ENCODE data around the gene ILF2.

DNA sequence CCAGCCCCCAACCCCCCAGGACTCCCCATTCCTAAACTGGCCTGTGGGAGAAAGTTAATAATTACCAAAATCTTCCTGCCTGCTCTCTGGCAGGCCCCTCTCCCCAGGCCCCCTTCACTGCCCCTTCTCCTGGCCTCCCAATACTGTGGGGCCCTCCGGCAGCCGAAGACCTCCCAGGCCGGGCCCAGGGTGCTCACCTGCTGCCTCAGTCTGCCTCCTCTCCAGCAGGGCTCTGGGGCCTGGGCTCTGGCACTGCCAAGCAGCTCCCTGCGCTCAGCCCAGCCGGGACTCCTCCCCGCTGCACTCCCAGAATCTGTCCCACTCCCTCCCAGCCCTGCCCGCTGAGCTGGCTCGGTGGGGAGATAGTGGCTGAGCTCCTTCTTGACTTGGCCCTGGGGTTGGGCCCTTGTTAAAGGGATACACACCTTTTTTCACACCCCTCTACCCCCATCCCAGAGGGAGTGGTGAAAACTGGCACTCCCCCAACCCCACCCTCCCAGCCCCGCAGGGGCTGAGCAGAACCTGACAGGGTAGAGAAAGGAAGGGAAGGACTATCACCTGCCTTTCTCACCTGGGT lies 58.0 kb downstream of the ILF2 start, which contains the start of gene S100A16:
- TF ChIP-seq TCF7L2 (IDR thresholded peaks at IDR 0.05; ENCODE audit: borderline replicate concordance, low read depth, low read length) (no peak), BCL11B (tag by site-specific recombination; IDR thresholded peaks at IDR 0.05; ENCODE audit: low read depth) (no peak), ZNF24 (tag by site-specific recombination; IDR thresholded peaks at IDR 0.05) (no peak), REST (tag by site-specific recombination; IDR thresholded peaks at IDR 0.05) (no peak), ZNF571 (tag by site-specific recombination; IDR thresholded peaks at IDR 0.05) (no peak), ZNF585B (tag by site-specific recombination; IDR thresholded peaks at IDR 0.05) (no peak), YY1 (tag by site-specific recombination; IDR thresholded peaks at IDR 0.05) (no peak), SP2 (tag by site-specific recombination; IDR thresholded peaks at IDR 0.05) (no peak)
- TF ChIP-seq, protein P1, sequence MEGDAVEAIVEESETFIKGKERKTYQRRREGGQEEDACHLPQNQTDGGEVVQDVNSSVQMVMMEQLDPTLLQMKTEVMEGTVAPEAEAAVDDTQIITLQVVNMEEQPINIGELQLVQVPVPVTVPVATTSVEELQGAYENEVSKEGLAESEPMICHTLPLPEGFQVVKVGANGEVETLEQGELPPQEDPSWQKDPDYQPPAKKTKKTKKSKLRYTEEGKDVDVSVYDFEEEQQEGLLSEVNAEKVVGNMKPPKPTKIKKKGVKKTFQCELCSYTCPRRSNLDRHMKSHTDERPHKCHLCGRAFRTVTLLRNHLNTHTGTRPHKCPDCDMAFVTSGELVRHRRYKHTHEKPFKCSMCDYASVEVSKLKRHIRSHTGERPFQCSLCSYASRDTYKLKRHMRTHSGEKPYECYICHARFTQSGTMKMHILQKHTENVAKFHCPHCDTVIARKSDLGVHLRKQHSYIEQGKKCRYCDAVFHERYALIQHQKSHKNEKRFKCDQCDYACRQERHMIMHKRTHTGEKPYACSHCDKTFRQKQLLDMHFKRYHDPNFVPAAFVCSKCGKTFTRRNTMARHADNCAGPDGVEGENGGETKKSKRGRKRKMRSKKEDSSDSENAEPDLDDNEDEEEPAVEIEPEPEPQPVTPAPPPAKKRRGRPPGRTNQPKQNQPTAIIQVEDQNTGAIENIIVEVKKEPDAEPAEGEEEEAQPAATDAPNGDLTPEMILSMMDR (tag by site-specific recombination; IDR thresholded peaks at IDR 0.05): no peak
- TF ChIP-seq, protein P2, sequence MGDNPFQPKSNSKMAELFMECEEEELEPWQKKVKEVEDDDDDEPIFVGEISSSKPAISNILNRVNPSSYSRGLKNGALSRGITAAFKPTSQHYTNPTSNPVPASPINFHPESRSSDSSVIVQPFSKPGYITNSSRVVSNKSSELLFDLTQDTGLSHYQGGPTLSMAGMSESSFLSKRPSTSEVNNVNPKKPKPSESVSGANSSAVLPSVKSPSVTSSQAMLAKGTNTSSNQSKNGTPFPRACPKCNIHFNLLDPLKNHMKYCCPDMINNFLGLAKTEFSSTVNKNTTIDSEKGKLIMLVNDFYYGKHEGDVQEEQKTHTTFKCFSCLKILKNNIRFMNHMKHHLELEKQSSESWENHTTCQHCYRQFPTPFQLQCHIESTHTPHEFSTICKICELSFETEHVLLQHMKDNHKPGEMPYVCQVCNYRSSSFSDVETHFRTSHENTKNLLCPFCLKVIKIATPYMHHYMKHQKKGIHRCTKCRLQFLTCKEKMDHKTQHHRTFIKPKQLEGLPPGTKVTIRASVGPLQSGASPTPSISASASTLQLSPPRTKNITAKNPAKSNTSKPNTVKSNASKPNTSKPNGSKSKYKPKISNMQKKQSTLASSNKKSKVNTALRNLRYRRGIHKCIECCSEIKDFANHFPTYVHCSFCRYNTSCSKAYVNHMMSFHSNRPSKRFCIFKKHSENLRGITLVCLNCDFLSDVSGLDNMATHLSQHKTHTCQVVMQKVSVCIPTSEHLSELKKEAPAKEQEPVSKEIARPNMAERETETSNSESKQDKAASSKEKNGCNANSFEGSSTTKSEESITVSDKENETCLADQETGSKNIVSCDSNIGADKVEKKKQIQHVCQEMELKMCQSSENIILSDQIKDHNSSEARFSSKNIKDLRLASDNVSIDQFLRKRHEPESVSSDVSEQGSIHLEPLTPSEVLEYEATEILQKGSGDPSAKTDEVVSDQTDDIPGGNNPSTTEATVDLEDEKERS (tag by site-specific recombination; IDR thresholded peaks at IDR 0.05): no peak
- TF ChIP-seq, protein P3, sequence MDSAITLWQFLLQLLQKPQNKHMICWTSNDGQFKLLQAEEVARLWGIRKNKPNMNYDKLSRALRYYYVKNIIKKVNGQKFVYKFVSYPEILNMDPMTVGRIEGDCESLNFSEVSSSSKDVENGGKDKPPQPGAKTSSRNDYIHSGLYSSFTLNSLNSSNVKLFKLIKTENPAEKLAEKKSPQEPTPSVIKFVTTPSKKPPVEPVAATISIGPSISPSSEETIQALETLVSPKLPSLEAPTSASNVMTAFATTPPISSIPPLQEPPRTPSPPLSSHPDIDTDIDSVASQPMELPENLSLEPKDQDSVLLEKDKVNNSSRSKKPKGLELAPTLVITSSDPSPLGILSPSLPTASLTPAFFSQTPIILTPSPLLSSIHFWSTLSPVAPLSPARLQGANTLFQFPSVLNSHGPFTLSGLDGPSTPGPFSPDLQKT (IDR thresholded peaks at IDR 0.05; ENCODE audit: borderline replicate concordance, low read depth, low read length): no peak
